ENCODE results near the gene KCNT1. TPM values are rescaled to one million over a fixed set of nuclear protein-coding genes. Genes with fewer than 3 reads are reported as not detected.

Gene KCNT1
- total RNA-seq, 2 experiments from 2014 or later, result 0.11 to 0.22 TPM

DNA sequence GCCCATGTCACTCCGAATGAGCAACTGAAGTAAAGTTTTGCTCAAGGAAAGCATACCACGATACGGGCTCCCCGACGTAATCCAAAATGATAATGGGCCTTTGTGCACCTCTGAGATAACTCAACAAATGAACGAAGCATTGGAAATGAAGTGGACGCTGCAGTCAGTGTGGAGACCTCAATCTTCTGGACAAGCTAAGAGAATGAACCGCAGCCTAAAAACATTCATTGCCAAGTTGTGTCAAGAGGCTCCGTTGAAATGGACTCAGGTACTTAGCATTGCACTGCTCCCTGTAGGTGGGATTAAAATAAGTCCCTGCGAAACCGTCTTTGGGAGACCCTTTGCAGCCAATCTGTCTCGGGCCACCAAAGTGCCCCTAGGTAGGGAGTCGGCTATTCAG, 42.7 kb upstream of the KCNT1 start:
- TF ChIP-seq, protein P1, sequence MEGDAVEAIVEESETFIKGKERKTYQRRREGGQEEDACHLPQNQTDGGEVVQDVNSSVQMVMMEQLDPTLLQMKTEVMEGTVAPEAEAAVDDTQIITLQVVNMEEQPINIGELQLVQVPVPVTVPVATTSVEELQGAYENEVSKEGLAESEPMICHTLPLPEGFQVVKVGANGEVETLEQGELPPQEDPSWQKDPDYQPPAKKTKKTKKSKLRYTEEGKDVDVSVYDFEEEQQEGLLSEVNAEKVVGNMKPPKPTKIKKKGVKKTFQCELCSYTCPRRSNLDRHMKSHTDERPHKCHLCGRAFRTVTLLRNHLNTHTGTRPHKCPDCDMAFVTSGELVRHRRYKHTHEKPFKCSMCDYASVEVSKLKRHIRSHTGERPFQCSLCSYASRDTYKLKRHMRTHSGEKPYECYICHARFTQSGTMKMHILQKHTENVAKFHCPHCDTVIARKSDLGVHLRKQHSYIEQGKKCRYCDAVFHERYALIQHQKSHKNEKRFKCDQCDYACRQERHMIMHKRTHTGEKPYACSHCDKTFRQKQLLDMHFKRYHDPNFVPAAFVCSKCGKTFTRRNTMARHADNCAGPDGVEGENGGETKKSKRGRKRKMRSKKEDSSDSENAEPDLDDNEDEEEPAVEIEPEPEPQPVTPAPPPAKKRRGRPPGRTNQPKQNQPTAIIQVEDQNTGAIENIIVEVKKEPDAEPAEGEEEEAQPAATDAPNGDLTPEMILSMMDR (IDR thresholded peaks at IDR 0.05), result no peak
- no peaks in the 10 kb centered on the region for H3K36me3 ChIP-seq (ENCODE audit: insufficient read depth, low read length)
- CTCF ChIA-PET, result no interaction called here
- no peaks in the 10 kb centered on the region for H3K36me3 Mint-ChIP-seq (ENCODE audit: low read depth)
- DNase-seq, result no peak
- H3K27me3 ChIP-seq (ENCODE audit: control insufficient read depth in 1 of 2, insufficient read depth in 2 of 2, low read length in 2 of 2), result no peaks in the 10 kb centered on the region
- no peaks in the 10 kb centered on the region for H3K4me1 ChIP-seq (ENCODE audit: insufficient read depth, low read length)
- H3K4me3 Mint-ChIP-seq, result no peak overlapping the region
- no peak for ATAC-seq (ENCODE audit: poor library complexity)
- no peak overlapping the region for H3K27ac ChIP-seq (ENCODE audit: low read depth in 1 of 2, low read length in 2 of 2)
- no peaks in the 10 kb centered on the region for H3K4me1 Mint-ChIP-seq (ENCODE audit: low read depth)
- H3K9me3 ChIP-seq (ENCODE audit: control insufficient read depth in 1 of 2, insufficient read depth in 1 of 2, low read length in 2 of 2), result no peaks in the 10 kb centered on the region
- intact Hi-C loops (cut with DNase I, micrococcal nuclease), result no loop called here
- no peak overlapping the region for H3K4me3 ChIP-seq (ENCODE audit: low read length)
- H3K27ac Mint-ChIP-seq, result no peak overlapping the region
- peaks cover 7% of the 10 kb centered on the region for H3K27me3 Mint-ChIP-seq
- POLR2A ChIA-PET, result no interaction called here
- no peaks in the 10 kb centered on the region for H3K9me3 Mint-ChIP-seq

DNA sequence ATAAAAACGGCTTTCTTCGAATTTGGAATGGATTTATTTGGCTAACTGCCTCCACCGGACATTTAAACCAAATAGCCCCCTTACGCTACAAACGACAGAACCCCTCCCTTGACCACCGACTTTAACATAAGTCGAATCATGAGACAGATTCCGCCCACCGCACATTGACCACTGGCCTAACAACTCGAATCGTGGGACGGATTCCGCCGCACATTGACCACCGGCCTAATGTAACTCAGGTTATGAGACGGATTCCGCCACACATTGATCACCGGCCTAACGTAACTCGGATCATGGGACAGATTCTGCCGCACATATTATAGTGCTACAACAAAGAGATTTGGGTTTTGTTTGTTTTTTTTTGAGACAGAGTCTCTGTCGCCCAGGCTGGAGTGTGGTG, 41.6 kb upstream of the KCNT1 start:
- no peak for DNase-seq
- no peaks in the 10 kb centered on the region for H3K36me3 Mint-ChIP-seq (ENCODE audit: low read depth)
- no peak overlapping the region for H3K4me3 ChIP-seq (ENCODE audit: low read length)
- intact Hi-C loops (cut with DNase I, micrococcal nuclease), result no loop called here
- no peaks in the 10 kb centered on the region for H3K36me3 ChIP-seq (ENCODE audit: insufficient read depth, low read length)
- H3K9me3 Mint-ChIP-seq, result no peaks in the 10 kb centered on the region
- H3K27ac Mint-ChIP-seq, result no peak overlapping the region
- no peaks in the 10 kb centered on the region for H3K27me3 Mint-ChIP-seq
- peaks cover 0 to 4% of the 10 kb centered on the region in 2 experiments for H3K9me3 ChIP-seq (ENCODE audit: control insufficient read depth in 1 of 2, insufficient read depth in 1 of 2, low read length in 2 of 2)
- H3K27ac ChIP-seq (ENCODE audit: low read depth in 1 of 2, low read length in 2 of 2), result no peak overlapping the region
- TF ChIP-seq, protein P1 (IDR thresholded peaks at IDR 0.05), result no peak
- ChIA-PET CTCF (no interaction called here), POLR2A (no interaction called here)
- H3K4me1 ChIP-seq (ENCODE audit: insufficient read depth, low read length), result no peaks in the 10 kb centered on the region
- no peaks in the 10 kb centered on the region for H3K27me3 ChIP-seq (ENCODE audit: control insufficient read depth in 1 of 2, insufficient read depth in 2 of 2, low read length in 2 of 2)
- H3K4me3 Mint-ChIP-seq, result no peak overlapping the region
- H3K4me1 Mint-ChIP-seq (ENCODE audit: low read depth), result no peaks in the 10 kb centered on the region
- ATAC-seq (ENCODE audit: poor library complexity), result no peak

DNA sequence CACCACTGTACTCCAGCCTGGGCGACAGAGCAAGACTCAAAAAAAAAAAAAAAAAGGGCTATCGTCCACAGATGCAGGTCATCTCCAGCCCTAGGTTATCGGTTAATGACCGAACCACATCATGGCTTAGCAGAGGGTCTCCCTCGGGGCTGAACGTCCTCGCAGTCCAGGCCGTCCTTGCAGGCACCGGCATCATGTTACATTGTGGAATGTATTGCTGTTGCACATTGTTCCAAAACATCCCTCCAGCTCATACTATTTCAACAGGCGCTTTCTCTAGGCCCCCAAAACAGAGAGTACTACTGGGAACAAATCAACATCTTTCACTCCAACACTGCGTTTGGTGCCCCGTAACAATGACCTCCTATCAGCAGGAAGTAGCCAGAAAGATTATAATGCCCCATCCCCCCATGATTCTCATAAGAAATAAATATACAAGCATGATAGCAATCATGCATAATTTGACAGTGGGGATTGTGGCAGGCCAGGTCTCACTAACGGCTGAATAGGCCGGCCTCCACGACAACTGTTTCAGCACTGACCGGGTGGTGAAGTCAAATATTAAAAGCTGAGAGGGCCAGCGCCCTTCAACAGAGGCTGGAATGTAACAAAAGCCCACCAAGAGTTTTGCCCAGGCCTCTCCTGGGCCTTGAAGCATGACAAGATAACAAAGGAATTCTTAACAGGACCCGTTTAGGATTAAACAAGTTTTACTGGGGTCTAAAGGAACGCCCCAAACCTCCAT, 40.0 kb upstream of the KCNT1 start:
- Mint-ChIP-seq H3K27ac (no peak overlapping the region), H3K27me3 (no peaks in the 10 kb centered on the region), H3K36me3 (ENCODE audit: low read depth) (no peaks in the 10 kb centered on the region), H3K9me3 (no peaks in the 10 kb centered on the region), H3K4me3 (no peak overlapping the region), H3K4me1 (ENCODE audit: low read depth) (no peaks in the 10 kb centered on the region)
- ChIA-PET POLR2A (no interaction called here), CTCF (no interaction called here)
- Histone ChIP-seq H3K27me3 (ENCODE audit: control insufficient read depth in 1 of 2, insufficient read depth in 2 of 2, low read length in 2 of 2) (no peaks in the 10 kb centered on the region), H3K36me3 (ENCODE audit: insufficient read depth, low read length) (no peaks in the 10 kb centered on the region), H3K4me1 (ENCODE audit: insufficient read depth, low read length) (no peaks in the 10 kb centered on the region), H3K27ac (ENCODE audit: low read depth in 1 of 2, low read length in 2 of 2) (no peak overlapping the region), H3K9me3 (ENCODE audit: control insufficient read depth in 1 of 2, insufficient read depth in 1 of 2, low read length in 2 of 2) (peaks cover 0 to 5% of the 10 kb centered on the region in 2 experiments), H3K4me3 (ENCODE audit: low read length) (no peak overlapping the region)
- TF ChIP-seq, protein P1 (IDR thresholded peaks at IDR 0.05), result no peak
- no peak for ATAC-seq (ENCODE audit: poor library complexity)
- intact Hi-C loops (cut with DNase I, micrococcal nuclease), result no loop called here
- DNase-seq, result no peak

Measured in CD4-positive, alpha-beta T cell (primary cell).